ENCODE results near the gene TNFSF13B. TPM values are rescaled to one million over a fixed set of nuclear protein-coding genes. Genes with fewer than 3 reads are reported as not detected.

The TNFSF13B gene
- total RNA-seq, 1 donor from 2014 or later: 0.82 TPM

DNA sequence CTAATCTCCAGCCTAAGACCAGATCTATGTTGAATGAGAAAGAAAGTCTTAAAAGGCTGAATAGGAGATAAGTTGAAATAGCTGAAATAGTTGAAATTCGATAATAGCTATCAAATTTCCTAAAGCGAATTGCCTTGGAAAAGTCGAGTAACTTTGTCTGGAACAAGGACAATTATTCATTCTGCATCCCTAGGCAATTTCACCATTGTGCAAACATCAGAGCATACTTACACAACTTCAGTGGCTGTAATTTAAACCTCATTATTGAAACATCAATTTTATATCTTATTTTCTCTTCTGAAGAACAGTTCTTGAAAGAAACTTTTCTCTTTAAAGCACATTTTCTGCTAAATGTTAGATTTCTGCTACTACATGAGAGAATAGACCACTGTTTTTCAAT lies 13.6 kb downstream of the TNFSF13B start:
- no peak overlapping the region for H3K27ac Mint-ChIP-seq (ENCODE audit: unreplicated experiment)

DNA sequence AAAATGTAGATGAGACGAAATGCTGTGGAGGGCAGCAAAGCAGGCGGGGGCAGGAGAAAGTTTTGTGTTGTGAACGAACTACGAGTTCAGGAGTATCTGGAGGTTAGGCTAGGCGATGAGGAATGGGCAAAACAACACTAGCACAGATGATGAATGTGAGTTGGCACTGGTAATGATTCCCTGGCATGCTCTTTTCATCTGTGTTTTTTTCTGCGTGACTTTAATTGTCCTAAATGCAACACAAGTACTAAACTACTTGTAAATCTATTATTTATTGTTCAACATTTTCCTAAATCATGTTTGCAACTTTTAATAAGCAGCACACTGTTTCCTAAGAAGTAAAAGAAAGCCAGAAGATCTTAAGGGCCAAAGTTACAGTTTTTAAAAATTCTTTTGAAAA lies 19.2 kb downstream of the TNFSF13B start:
- H3K27me3 Mint-ChIP-seq (ENCODE audit: low read depth): no peaks in the 10 kb centered on the region
- TF ChIP-seq, protein P1, sequence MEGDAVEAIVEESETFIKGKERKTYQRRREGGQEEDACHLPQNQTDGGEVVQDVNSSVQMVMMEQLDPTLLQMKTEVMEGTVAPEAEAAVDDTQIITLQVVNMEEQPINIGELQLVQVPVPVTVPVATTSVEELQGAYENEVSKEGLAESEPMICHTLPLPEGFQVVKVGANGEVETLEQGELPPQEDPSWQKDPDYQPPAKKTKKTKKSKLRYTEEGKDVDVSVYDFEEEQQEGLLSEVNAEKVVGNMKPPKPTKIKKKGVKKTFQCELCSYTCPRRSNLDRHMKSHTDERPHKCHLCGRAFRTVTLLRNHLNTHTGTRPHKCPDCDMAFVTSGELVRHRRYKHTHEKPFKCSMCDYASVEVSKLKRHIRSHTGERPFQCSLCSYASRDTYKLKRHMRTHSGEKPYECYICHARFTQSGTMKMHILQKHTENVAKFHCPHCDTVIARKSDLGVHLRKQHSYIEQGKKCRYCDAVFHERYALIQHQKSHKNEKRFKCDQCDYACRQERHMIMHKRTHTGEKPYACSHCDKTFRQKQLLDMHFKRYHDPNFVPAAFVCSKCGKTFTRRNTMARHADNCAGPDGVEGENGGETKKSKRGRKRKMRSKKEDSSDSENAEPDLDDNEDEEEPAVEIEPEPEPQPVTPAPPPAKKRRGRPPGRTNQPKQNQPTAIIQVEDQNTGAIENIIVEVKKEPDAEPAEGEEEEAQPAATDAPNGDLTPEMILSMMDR (conservative IDR thresholded peaks at IDR 0.05): no peak
- DNase-seq (ENCODE audit: low read depth, low spot score): no peak
- no peaks in the 10 kb centered on the region for H3K4me1 Mint-ChIP-seq
- H3K27ac Mint-ChIP-seq (ENCODE audit: unreplicated experiment): no peak overlapping the region
- no peaks in the 10 kb centered on the region for H3K9me3 Mint-ChIP-seq
- no peaks in the 10 kb centered on the region for H3K36me3 Mint-ChIP-seq (ENCODE audit: low read depth)
- H3K4me3 Mint-ChIP-seq: no peak overlapping the region

More for the DNA sequence above, 13.6 kb downstream of the TNFSF13B start:
- DNase-seq (ENCODE audit: low read depth, low spot score): no peak
- Mint-ChIP-seq H3K4me1 (no peaks in the 10 kb centered on the region), H3K4me3 (no peak overlapping the region), H3K9me3 (peaks cover 3% of the 10 kb centered on the region), H3K27me3 (ENCODE audit: low read depth) (no peaks in the 10 kb centered on the region), H3K36me3 (ENCODE audit: low read depth) (no peaks in the 10 kb centered on the region)
- TF ChIP-seq, protein P1 (conservative IDR thresholded peaks at IDR 0.05): no peak

DNA sequence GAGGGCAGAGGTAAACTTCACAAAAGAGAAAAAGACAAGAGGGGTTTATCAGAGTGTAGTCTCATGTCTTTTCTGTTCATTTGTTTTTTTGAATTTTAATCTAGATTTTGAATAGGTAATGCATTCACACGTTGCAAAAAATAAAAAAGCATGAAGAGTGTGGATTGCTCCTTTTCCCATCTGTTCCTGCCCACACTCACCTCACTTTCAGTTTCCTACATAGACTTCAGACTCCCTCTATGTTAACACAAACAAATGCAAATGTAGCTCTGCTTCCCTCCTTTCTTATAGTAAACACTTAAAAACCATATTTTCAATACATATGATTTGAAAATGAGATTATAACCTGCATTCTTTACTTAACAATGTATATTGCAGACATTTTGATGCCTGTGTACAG lies 20.3 kb downstream of the TNFSF13B start:
- TF ChIP-seq, protein P1 (conservative IDR thresholded peaks at IDR 0.05): no peak
- Mint-ChIP-seq H3K36me3 (ENCODE audit: low read depth) (no peaks in the 10 kb centered on the region), H3K4me3 (no peak overlapping the region), H3K27me3 (ENCODE audit: low read depth) (no peaks in the 10 kb centered on the region), H3K27ac (ENCODE audit: unreplicated experiment) (no peak overlapping the region), H3K4me1 (no peaks in the 10 kb centered on the region), H3K9me3 (no peaks in the 10 kb centered on the region)
- DNase-seq (ENCODE audit: low read depth, low spot score): no peak

DNA sequence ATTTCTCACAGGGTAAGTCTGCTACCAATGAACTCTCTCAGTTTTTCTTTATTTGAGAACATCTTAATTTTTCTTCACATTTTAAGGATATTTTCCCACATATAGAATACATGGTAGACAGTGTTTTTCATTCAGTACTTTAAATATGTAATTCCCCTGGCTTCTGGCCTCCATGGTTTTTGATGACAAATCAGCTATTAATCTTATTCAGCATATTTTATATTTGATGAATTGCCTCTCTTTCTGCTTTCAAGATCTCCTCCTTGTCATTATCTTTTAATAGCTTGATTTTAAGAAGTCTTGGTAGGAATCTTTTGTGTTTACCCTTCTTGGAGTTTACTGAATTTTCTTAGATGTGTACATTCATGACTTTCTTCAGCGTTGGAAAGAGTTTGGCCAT lies 27.6 kb downstream of the TNFSF13B start:
- H3K27me3 Mint-ChIP-seq (ENCODE audit: low read depth): no peaks in the 10 kb centered on the region
- H3K36me3 Mint-ChIP-seq (ENCODE audit: low read depth): no peaks in the 10 kb centered on the region
- H3K4me3 Mint-ChIP-seq: no peak overlapping the region
- no peaks in the 10 kb centered on the region for H3K4me1 Mint-ChIP-seq
- H3K27ac Mint-ChIP-seq (ENCODE audit: unreplicated experiment): no peak overlapping the region
- H3K9me3 Mint-ChIP-seq: peaks cover 2% of the 10 kb centered on the region
- DNase-seq (ENCODE audit: low read depth, low spot score): no peak
- TF ChIP-seq, protein P1 (conservative IDR thresholded peaks at IDR 0.05): no peak

DNA sequence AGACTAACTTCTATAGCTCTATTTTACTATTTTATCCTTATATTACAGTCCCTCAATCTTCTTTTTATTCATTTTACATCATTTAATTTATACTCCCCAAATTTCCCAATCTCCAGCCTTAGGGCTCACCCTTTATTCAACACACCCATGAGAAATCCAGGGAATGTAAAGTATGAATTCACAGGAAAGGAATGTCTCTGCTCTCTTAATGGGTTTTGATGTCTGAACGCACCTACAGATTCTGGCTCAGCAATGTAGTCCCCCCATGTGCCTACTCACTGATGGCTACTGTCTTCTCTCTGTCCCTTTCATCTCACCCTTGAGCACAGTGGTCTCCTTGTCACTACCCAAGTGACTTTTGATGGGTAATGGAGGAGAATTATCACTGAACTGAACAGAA lies 32.8 kb downstream of the TNFSF13B start:
- no peak overlapping the region for H3K27ac Mint-ChIP-seq (ENCODE audit: unreplicated experiment)
- no peaks in the 10 kb centered on the region for H3K36me3 Mint-ChIP-seq (ENCODE audit: low read depth)
- H3K4me1 Mint-ChIP-seq: no peaks in the 10 kb centered on the region
- H3K9me3 Mint-ChIP-seq: no peaks in the 10 kb centered on the region
- no peaks in the 10 kb centered on the region for H3K27me3 Mint-ChIP-seq (ENCODE audit: low read depth)
- no peak overlapping the region for H3K4me3 Mint-ChIP-seq
- TF ChIP-seq, protein P1 (conservative IDR thresholded peaks at IDR 0.05): no peak
- no peak for DNase-seq (ENCODE audit: low read depth, low spot score)
